Effector CD4-positive, alpha-beta T cell (primary cell): Measurements from ENCODE around the gene PDZD7.

Source experiments
- DNase-seq: peaks from one replicate; pipeline ENCODE4 v3.0.0-alpha.2; 2020

The PDZD7 gene

GRCh38 chr10:100962351-100963080 lies 68.4 kb downstream of the PDZD7 start:
- DNase-seq, result no peak

GRCh38 chr10:100960251-100960650 lies 70.7 kb downstream of the PDZD7 start:
- DNase-seq, result no peak
